Superior temporal gyrus (tissue), 1 donor: ENCODE measurements around the gene PLSCR3.

Experiments
- DNase-seq: peaks from one replicate; pipeline ENCODE4 v3.0.0-alpha.2; 2016; ENCODE audit errors: extremely low spot score

Gene PLSCR3

GRCh38 chr17:7426896-7427489 lies 32.7 kb upstream of the PLSCR3 start:
- no peak for DNase-seq

- DNase-seq, result no peak
Measured at GRCh38 chr17:7426203-7426863, 32.0 kb upstream of the PLSCR3 start.

GRCh38 chr17:7425756-7426155 lies 31.4 kb upstream of the PLSCR3 start:
- DNase-seq, result no peak

- no peak for DNase-seq
Measured at GRCh38 chr17:7425316-7425715, 31.0 kb upstream of the PLSCR3 start, which contains the start of gene SPEM2. Gene SPEM2 (plus strand): TSS chr17:7425616. CDS start chr17:7425689, 73 bp downstream.

- DNase-seq, result no peak
Measured at GRCh38 chr17:7423679-7424078, 29.4 kb upstream of the PLSCR3 start.

GRCh38 chr17:7421186-7421585 lies 26.9 kb upstream of the PLSCR3 start:
- DNase-seq, result no peak

- no peak for DNase-seq
Measured at GRCh38 chr17:7419819-7420610, 25.7 kb upstream of the PLSCR3 start, which contains the start of gene SPEM1. Gene SPEM1 (plus strand): TSS chr17:7420324. CDS start chr17:7420385, 61 bp downstream.

GRCh38 chr17:7418472-7419152 lies 24.3 kb upstream of the PLSCR3 start:
- DNase-seq, result no peak

GRCh38 chr17:7417056-7417655 lies 22.8 kb upstream of the PLSCR3 start:
- DNase-seq, result no peak

GRCh38 chr17:7416323-7416722 lies 22.0 kb upstream of the PLSCR3 start:
- no peak for DNase-seq

GRCh38 chr17:7415784-7416183 lies 21.5 kb upstream of the PLSCR3 start:
- DNase-seq, result no peak

GRCh38 chr17:7414837-7415236 lies 20.5 kb upstream of the PLSCR3 start:
- no peak for DNase-seq

- DNase-seq, result no peak
Measured at GRCh38 chr17:7413346-7413985, 19.1 kb upstream of the PLSCR3 start.

- DNase-seq, result no peak
Measured at GRCh38 chr17:7411427-7411750, 17.1 kb upstream of the PLSCR3 start.

GRCh38 chr17:7410634-7411426 lies 16.5 kb upstream of the PLSCR3 start:
- no peak for DNase-seq

GRCh38 chr17:7409716-7410115 lies 15.4 kb upstream of the PLSCR3 start:
- DNase-seq, result no peak

- no peak for DNase-seq
Measured at GRCh38 chr17:7408863-7409262, 14.5 kb upstream of the PLSCR3 start.

- DNase-seq, result no peak
Measured at GRCh38 chr17:7408252-7408727, 14.0 kb upstream of the PLSCR3 start.

GRCh38 chr17:7407485-7408251 lies 13.3 kb upstream of the PLSCR3 start, which contains the start of gene NLGN2:
Gene NLGN2 (plus strand): TSS chr17:7407845. CDS start chr17:7408256, 411 bp downstream.
- no peak for DNase-seq
